ENCODE measurements around the gene RAET1L. TPM values are rescaled to one million over a fixed set of nuclear protein-coding genes. Genes with fewer than 3 reads are reported as not detected.

The RAET1L gene
- total and polyA plus RNA-seq, 9 of the 15 experiments (the other 6 are each of a cell fraction or from before 2014, with no cell fraction given): not detected

- TF ChIP-seq, protein P1, sequence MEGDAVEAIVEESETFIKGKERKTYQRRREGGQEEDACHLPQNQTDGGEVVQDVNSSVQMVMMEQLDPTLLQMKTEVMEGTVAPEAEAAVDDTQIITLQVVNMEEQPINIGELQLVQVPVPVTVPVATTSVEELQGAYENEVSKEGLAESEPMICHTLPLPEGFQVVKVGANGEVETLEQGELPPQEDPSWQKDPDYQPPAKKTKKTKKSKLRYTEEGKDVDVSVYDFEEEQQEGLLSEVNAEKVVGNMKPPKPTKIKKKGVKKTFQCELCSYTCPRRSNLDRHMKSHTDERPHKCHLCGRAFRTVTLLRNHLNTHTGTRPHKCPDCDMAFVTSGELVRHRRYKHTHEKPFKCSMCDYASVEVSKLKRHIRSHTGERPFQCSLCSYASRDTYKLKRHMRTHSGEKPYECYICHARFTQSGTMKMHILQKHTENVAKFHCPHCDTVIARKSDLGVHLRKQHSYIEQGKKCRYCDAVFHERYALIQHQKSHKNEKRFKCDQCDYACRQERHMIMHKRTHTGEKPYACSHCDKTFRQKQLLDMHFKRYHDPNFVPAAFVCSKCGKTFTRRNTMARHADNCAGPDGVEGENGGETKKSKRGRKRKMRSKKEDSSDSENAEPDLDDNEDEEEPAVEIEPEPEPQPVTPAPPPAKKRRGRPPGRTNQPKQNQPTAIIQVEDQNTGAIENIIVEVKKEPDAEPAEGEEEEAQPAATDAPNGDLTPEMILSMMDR (IDR thresholded peaks at IDR 0.05 in 2 of 3, conservative IDR thresholded peaks at IDR 0.05 in 1 of 3; ENCODE audit: insufficient read depth in 2 of 3, low read depth in 1 of 3, low read length in 3 of 3): peak; percentile 62 to 74 (median 70)
- TF ChIP-seq ESRRA (IDR thresholded peaks at IDR 0.05; ENCODE audit: borderline replicate concordance, low read depth) (0 out of 2 replicates have a peak, but pooled peaks have one; percentile 14), SMARCA5 (IDR thresholded peaks at IDR 0.05) (0 out of 2 replicates have a peak, but pooled peaks have one; percentile 52), CCNT2 (IDR thresholded peaks at IDR 0.05; ENCODE audit: borderline replicate concordance, extremely low read depth, insufficient read length, low read depth, low read length) (no peak), RAD21 (CRISPR knock-in tag; conservative IDR thresholded peaks at IDR 0.05 in 1 of 2, IDR thresholded peaks at IDR 0.05 in 1 of 2) (peak; percentile 94 to 95), ZNF583 (CRISPR knock-in tag; IDR thresholded peaks at IDR 0.05) (no peak), SMARCE1 (IDR thresholded peaks at IDR 0.05) (no peak), EHMT2 (IDR thresholded peaks at IDR 0.05) (0 out of 2 replicates have a peak, but pooled peaks have one; percentile 23), MCM3 (IDR thresholded peaks at IDR 0.05) (0 out of 2 replicates have a peak, but pooled peaks have one; percentile 43), RB1 (IDR thresholded peaks at IDR 0.05; ENCODE audit: low read depth) (peak; percentile 38; the same call in 1 of the 2 replicates), CREB3 (tag; conservative IDR thresholded peaks at IDR 0.05; ENCODE audit: low read depth) (no peak), NEUROD1 (IDR thresholded peaks at IDR 0.05; ENCODE audit: borderline replicate concordance, low read depth, low read length, partially characterized antibody) (no peak), HDAC1 (IDR thresholded peaks at IDR 0.05) (peak in 1 of 2 experiments; percentile 52; a peak in 2 of 4 replicates), RBM15 (IDR thresholded peaks at IDR 0.05; ENCODE audit: insufficient read depth, low read length) (no peak), RFX1 (IDR thresholded peaks at IDR 0.05) (no peak), TEAD1 (CRISPR knock-in tag; IDR thresholded peaks at IDR 0.05) (0 out of 4 replicates have a peak, but pooled peaks of 1 of the 2 experiments have one; percentile 17), JUND (IDR thresholded peaks at IDR 0.05; ENCODE audit: borderline replicate concordance, low read depth, low read length) (0 out of 2 replicates have a peak, but pooled peaks have one; percentile 3), JUND (tag; IDR thresholded peaks at IDR 0.05; ENCODE audit: borderline replicate concordance, low read depth, low read length) (no peak), STAG1 (CRISPR knock-in tag; IDR thresholded peaks at IDR 0.05; ENCODE audit: borderline replicate concordance) (peak; percentile 67), HMG20A (CRISPR knock-in tag; conservative IDR thresholded peaks at IDR 0.05) (no peak), TFAM (CRISPR knock-in tag; conservative IDR thresholded peaks at IDR 0.05) (no peak), PML (IDR thresholded peaks at IDR 0.05; ENCODE audit: low read length) (no peak)
Measured at GRCh38 chr6:150016324-150017185, 8.8 kb downstream of the RAET1L start (continued).

All from K562 (cell line).